Thyroid gland (tissue), 4 donors: ENCODE measurements around the gene NLGN1.

Experiments used
- POLR2A ChIP-seq, 2 donors: fragments of 450-650 bp; IDR thresholded peaks; one replicate each; pipeline ENCODE4 v1.6.1; 2017; ENCODE audit warnings: antibody characterized with exemption in 2 of 2, mild to moderate bottlenecking in 2 of 2, moderate library complexity in 1 of 2
- TF ChIP-seq, protein P1 (sequence below), 6 experiments: fragments of 200-600 bp in 3 of 6; fragments of 450-650 bp in 3 of 6; sonication (generic) in 3 of 6; IDR thresholded peaks; one replicate each; pipeline ENCODE4 v1.5.1; 2016 to 2019; ENCODE audit warnings: antibody characterized with exemption in 6 of 6, mild to moderate bottlenecking in 2 of 6, inconsistent platforms in 1 of 6, moderate library complexity in 1 of 6

DNA sequence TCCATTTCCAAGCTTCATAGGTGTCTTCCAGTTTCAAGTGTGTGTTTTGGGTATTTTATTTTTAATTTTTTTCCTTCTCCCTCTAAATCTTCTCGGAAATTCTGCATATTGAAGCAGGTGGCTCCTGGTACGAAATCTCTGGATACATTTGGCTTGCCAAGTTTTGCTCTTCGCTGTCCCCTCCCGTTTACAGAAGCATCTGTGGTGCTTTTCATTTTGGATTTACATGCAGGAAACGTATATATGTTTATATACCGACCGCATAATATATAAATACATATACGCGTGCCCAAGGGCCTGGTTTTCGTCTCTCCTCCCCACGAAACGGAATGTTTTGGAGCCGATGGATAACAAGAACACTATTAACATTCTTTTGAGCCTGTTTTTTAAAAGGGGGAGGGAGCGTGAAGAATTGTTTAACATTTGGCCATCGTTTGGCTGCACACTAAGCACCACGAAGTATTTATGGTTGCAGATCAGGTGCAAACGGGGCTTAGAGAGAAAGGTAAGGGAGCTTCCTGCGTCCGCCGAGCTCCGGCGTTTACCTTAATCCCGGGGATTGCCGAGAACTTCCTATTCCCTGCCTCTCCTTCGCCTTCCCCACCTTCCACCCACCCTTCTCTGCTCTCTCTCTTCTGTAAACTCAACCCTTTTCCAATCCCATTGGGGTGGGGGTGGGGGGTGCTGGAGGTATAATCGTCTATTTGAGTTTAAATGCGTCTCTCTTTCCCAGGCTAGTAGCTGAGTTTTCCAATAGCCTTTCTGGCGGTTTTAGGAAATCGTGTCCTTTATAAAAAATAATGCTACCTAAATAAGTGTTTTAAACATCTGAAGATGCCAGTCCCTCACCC lies 1.1 kb upstream of the NLGN1 start:
- no peak for TF ChIP-seq POLR2A (IDR thresholded peaks at IDR 0.05)
- TF ChIP-seq, protein P1, sequence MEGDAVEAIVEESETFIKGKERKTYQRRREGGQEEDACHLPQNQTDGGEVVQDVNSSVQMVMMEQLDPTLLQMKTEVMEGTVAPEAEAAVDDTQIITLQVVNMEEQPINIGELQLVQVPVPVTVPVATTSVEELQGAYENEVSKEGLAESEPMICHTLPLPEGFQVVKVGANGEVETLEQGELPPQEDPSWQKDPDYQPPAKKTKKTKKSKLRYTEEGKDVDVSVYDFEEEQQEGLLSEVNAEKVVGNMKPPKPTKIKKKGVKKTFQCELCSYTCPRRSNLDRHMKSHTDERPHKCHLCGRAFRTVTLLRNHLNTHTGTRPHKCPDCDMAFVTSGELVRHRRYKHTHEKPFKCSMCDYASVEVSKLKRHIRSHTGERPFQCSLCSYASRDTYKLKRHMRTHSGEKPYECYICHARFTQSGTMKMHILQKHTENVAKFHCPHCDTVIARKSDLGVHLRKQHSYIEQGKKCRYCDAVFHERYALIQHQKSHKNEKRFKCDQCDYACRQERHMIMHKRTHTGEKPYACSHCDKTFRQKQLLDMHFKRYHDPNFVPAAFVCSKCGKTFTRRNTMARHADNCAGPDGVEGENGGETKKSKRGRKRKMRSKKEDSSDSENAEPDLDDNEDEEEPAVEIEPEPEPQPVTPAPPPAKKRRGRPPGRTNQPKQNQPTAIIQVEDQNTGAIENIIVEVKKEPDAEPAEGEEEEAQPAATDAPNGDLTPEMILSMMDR (IDR thresholded peaks at IDR 0.05): no peak
